ENCODE measurements around the gene ZFHX3. TPM values are rescaled to one million over a fixed set of nuclear protein-coding genes. Genes with fewer than 3 reads are reported as not detected.

Gene ZFHX3
- total RNA-seq, 1 donor from 2014 or later: 48.5 TPM

DNA sequence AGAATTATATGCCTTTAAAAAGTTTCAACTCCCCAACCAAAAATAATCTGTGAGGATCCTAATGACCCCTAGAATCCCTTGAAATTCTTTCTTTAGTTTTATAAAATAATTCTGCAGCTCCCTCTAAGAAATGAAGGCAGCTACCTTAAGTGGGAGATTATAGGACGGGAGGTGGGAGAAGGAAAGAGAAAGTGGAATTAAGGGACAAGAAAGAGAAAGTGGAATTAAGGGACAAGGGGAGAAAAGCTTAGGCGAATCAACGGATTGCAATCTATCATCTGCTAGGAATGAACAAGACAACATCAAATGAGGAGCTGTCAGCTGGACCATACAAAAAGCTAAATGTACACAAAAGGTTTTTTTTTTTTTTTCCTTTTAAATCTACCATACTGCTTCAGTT lies 262.0 kb downstream of the ZFHX3 start:
- no peaks in the 10 kb centered on the region for H3K27me3 Mint-ChIP-seq
- peaks cover 32% of the 10 kb centered on the region for H3K36me3 Mint-ChIP-seq
- H3K27ac Mint-ChIP-seq: no peak overlapping the region
- peaks cover 50% of the 10 kb centered on the region for H3K4me1 Mint-ChIP-seq (ENCODE audit: unreplicated experiment)
- H3K4me3 Mint-ChIP-seq: peak overlapping the region; percentile 42
- H3K9me3 Mint-ChIP-seq: no peaks in the 10 kb centered on the region
- DNase-seq (ENCODE audit: extremely low spot score, unreplicated experiment): no peak
- TF ChIP-seq, protein P1, sequence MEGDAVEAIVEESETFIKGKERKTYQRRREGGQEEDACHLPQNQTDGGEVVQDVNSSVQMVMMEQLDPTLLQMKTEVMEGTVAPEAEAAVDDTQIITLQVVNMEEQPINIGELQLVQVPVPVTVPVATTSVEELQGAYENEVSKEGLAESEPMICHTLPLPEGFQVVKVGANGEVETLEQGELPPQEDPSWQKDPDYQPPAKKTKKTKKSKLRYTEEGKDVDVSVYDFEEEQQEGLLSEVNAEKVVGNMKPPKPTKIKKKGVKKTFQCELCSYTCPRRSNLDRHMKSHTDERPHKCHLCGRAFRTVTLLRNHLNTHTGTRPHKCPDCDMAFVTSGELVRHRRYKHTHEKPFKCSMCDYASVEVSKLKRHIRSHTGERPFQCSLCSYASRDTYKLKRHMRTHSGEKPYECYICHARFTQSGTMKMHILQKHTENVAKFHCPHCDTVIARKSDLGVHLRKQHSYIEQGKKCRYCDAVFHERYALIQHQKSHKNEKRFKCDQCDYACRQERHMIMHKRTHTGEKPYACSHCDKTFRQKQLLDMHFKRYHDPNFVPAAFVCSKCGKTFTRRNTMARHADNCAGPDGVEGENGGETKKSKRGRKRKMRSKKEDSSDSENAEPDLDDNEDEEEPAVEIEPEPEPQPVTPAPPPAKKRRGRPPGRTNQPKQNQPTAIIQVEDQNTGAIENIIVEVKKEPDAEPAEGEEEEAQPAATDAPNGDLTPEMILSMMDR (conservative IDR thresholded peaks at IDR 0.05): no peak

DNA sequence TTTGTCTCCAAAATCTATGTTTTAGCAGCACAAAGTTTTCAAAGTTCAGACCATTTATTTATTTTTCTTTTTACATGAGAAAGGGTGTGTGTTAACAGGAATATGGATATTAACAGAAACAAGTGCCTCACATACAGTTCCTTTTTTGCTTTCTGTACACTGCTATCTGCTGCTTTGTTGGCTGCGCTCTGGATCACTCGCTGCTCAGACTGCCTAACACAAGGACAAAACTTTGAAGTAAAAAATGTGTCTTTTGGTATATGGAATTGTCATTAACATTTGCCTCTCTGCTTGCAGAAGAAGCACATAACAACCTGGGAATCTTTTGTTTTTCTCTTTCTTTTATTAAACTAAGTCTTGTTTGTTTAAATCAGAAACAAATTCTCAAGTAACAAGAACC lies 262.8 kb downstream of the ZFHX3 start:
- Mint-ChIP-seq H3K9me3 (no peaks in the 10 kb centered on the region), H3K4me3 (peak overlapping the region; percentile 54), H3K4me1 (ENCODE audit: unreplicated experiment) (peaks cover 55% of the 10 kb centered on the region), H3K36me3 (peaks cover 28% of the 10 kb centered on the region), H3K27ac (no peak overlapping the region), H3K27me3 (no peaks in the 10 kb centered on the region)
- DNase-seq (ENCODE audit: extremely low spot score, unreplicated experiment): no peak
- TF ChIP-seq, protein P1 (conservative IDR thresholded peaks at IDR 0.05): no peak

DNA sequence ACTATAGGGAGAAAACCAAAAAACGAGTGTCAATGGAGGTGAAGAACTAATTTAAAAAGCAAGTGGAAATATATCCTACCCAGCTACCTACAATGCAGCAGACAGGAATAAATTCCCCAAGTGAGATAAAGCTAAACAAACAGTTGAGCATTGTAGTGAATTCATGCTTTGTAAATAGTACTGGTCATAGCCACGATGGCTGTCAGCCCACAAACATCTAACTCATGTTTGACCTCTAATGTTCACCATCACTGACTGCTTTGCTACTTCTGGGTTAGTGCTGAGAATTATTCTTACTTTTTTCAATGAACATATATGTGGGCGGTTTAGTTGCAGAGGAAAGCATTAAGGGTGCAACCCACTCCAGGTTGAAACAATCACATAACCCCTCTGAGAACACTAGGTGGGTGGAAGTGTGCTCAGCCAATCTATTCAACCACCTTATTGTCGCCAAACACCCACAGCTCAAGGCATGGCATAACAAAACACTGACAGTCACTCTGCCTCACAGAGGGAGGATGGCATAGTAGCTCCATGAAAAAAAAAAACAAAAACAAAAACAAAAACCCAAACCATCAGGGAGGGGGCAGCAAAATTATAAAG lies 264.1 kb downstream of the ZFHX3 start:
- H3K4me1 Mint-ChIP-seq (ENCODE audit: unreplicated experiment): peaks cover 56% of the 10 kb centered on the region
- no peak for DNase-seq (ENCODE audit: extremely low spot score, unreplicated experiment)
- H3K36me3 Mint-ChIP-seq: peaks cover 15% of the 10 kb centered on the region
- peak overlapping the region; percentile 42 for H3K27ac Mint-ChIP-seq
- H3K9me3 Mint-ChIP-seq: no peaks in the 10 kb centered on the region
- peak overlapping the region; percentile 16 for H3K4me3 Mint-ChIP-seq
- no peaks in the 10 kb centered on the region for H3K27me3 Mint-ChIP-seq
- TF ChIP-seq, protein P1 (conservative IDR thresholded peaks at IDR 0.05): no peak

DNA sequence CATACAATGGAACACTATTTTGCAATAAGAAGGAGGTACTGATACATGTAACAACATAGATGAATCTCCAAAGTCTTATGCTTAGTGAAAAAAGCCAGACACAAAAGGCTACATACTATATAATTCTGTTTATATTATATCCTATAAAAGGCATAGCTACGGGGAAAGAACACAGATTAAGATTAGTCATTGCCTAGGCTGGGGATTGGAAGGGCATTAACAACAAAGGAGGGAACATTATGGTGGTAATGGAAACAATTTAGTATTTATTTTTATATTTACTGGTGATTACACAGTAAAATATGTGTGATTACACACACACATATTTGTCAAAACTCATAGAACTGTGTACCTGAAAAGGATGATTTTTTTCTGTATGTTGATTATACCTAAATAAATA lies 278.1 kb downstream of the ZFHX3 start:
- Mint-ChIP-seq H3K36me3 (peaks cover 13% of the 10 kb centered on the region), H3K4me1 (ENCODE audit: unreplicated experiment) (peaks cover 17% of the 10 kb centered on the region), H3K4me3 (no peak overlapping the region), H3K27ac (no peak overlapping the region), H3K9me3 (peaks cover 3% of the 10 kb centered on the region), H3K27me3 (no peaks in the 10 kb centered on the region)
- TF ChIP-seq, protein P1 (conservative IDR thresholded peaks at IDR 0.05): no peak
- no peak for DNase-seq (ENCODE audit: extremely low spot score, unreplicated experiment)

DNA sequence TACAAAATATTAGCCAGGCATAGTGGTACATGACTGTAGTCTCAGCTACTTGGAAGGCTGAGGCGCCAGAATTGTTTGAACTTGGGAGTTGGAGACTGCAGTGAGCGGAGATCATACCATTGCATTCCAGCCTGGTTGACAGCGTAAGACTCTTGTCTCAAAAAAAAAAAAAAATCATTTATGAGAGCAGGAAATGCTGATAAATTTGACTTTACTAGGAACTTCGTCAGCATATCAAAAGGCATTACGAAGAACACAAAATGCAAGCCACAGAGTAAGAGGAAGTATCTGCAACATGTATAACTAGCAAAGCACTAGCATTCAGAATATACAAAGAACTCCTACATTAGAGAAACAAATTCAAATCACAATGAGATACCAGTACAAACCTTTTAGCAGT lies 279.3 kb downstream of the ZFHX3 start:
- no peak overlapping the region for H3K27ac Mint-ChIP-seq

More for the DNA sequence above, 279.3 kb downstream of the ZFHX3 start:
- no peak for DNase-seq (ENCODE audit: extremely low spot score, unreplicated experiment)
- H3K4me3 Mint-ChIP-seq: no peak overlapping the region
- peaks cover 9% of the 10 kb centered on the region for H3K36me3 Mint-ChIP-seq
- peaks cover 30% of the 10 kb centered on the region for H3K4me1 Mint-ChIP-seq (ENCODE audit: unreplicated experiment)
- H3K27me3 Mint-ChIP-seq: no peaks in the 10 kb centered on the region
- TF ChIP-seq, protein P1 (conservative IDR thresholded peaks at IDR 0.05): no peak
- H3K9me3 Mint-ChIP-seq: no peaks in the 10 kb centered on the region

All from type B pancreatic cell (in vitro differentiated cells).